GM23248 (cell line): ENCODE results near the gene CACNA1B. TPM values are rescaled to one million over a fixed set of nuclear protein-coding genes. Genes with fewer than 3 reads are reported as not detected.

Source experiments
- DNase-seq: peaks from one replicate; pipeline ENCODE4 v3.0.0-alpha.2; 2015
- H2AFZ ChIP-seq: fragments of 200-600 bp; sonication (generic); 2 replicates; pipeline ENCODE4 v1.6.1; 2016; ENCODE audit warnings: antibody characterized with exemption
- H3F3A ChIP-seq: fragments of 200-600 bp; sonication (generic); 2 replicates; pipeline ENCODE4 v1.6.1; 2016; ENCODE audit warnings: mild to moderate bottlenecking, antibody characterized with exemption, mixed run types; ENCODE audit not compliant: insufficient read depth
- H3K27ac ChIP-seq: fragments of 200-600 bp; sonication (generic); 2 replicates; pipeline ENCODE4 v1.5.1; 2016; ENCODE audit warnings: mild to moderate bottlenecking
- H3K27me3 ChIP-seq: fragments of 200-600 bp; sonication (generic); replicated peaks from 2 replicates; pipeline ENCODE4 v1.6.1; 2016; ENCODE audit warnings: mild to moderate bottlenecking; ENCODE audit not compliant: insufficient read depth
- H3K36me3 ChIP-seq: fragments of 200-600 bp; sonication (generic); 2 replicates; pipeline ENCODE4 v1.6.1; 2016; ENCODE audit warnings: low read depth, mild to moderate bottlenecking
- H3K4me1 ChIP-seq: fragments of 200-600 bp; sonication (generic); 2 replicates; pipeline ENCODE4 v1.6.1; 2016; ENCODE audit warnings: mild to moderate bottlenecking; ENCODE audit not compliant: insufficient read depth
- H3K4me2 ChIP-seq: fragments of 200-600 bp; sonication (generic); one replicate; pipeline ENCODE4 v1.6.1; 2016; ENCODE audit warnings: mild to moderate bottlenecking; ENCODE audit not compliant: unreplicated experiment
- H3K4me3 ChIP-seq: fragments of 200-600 bp; sonication (generic); 2 replicates; pipeline ENCODE4 v1.5.1; 2016; ENCODE audit warnings: mild to moderate bottlenecking
- H3K79me2 ChIP-seq: fragments of 200-600 bp; sonication (generic); 2 replicates; pipeline ENCODE4 v1.6.1; 2016; ENCODE audit warnings: mild to moderate bottlenecking; ENCODE audit not compliant: insufficient read depth
- H3K9ac ChIP-seq: fragments of 200-600 bp; sonication (generic); 2 replicates; pipeline ENCODE4 v1.6.1; 2016; ENCODE audit warnings: mild to moderate bottlenecking
- H3K9me2 ChIP-seq: fragments of 200-600 bp; sonication (generic); 2 replicates; pipeline ENCODE4 v1.6.1; 2016; ENCODE audit warnings: mixed run types, mild to moderate bottlenecking, moderate library complexity; ENCODE audit not compliant: insufficient read depth
- H3K9me3 ChIP-seq: fragments of 200-600 bp; sonication (generic); one replicate; pipeline ENCODE4 v1.6.1; 2017; ENCODE audit warnings: low read depth
- H4K20me1 ChIP-seq: fragments of 200-600 bp; sonication (generic); 2 replicates; pipeline ENCODE4 v1.6.0; 2016; ENCODE audit not compliant: insufficient read depth
- EZH2 ChIP-seq: fragments of 200-600 bp; sonication (generic); IDR thresholded peaks from 2 replicates; pipeline ENCODE4 v1.6.1; 2018; ENCODE audit warnings: antibody characterized with exemption, mild to moderate bottlenecking; ENCODE audit not compliant: insufficient read depth, poor library complexity, severe bottlenecking
- EZH2phosphoT487 ChIP-seq: fragments of 200-600 bp; sonication (generic); IDR thresholded peaks from 2 replicates; pipeline ENCODE4 v1.6.1; 2018; ENCODE audit warnings: antibody characterized with exemption, moderate library complexity, mild to moderate bottlenecking, low read depth; ENCODE audit not compliant: insufficient read depth
- WGBS, 2 experiments: methylation state at CpG; one replicate each; pipeline ENCODE4 v1.1.6; 2015 to 2017; ENCODE audit warnings: low lambda C conversion rate in 2 of 2, low coverage in 1 of 2; ENCODE audit errors: missing lambda C conversion rate in 2 of 2; 5-methylcytosine and 5-hydroxymethylcytosine counted together
- in situ Hi-C: fragments of 300-500 bp; cut with MboI; formaldehyde crosslinking; loops from 2 replicates; pipeline ENCODE4 v1.15.0; 2020
- polyA plus RNA-seq: library from polyadenylated mRNA; unstranded; fragments of >200 nt; fragmentation: Nextera tagmentation; extraction: Ambion mirVana; gene quantifications from 2 replicates; pipeline ENCODE4 v1.2.1, GENCODE V29; 2016
- total RNA-seq: library from RNA; depleted of rRNA; stranded (reverse); fragments of >200 nt; shearing (Covaris generic); gene quantifications from 2 replicates; pipeline ENCODE4 v1.2.3, GENCODE V29; 2014

The CACNA1B gene
- total and polyA plus RNA-seq, 2 experiments from 2014 or later, result not detected

DNA sequence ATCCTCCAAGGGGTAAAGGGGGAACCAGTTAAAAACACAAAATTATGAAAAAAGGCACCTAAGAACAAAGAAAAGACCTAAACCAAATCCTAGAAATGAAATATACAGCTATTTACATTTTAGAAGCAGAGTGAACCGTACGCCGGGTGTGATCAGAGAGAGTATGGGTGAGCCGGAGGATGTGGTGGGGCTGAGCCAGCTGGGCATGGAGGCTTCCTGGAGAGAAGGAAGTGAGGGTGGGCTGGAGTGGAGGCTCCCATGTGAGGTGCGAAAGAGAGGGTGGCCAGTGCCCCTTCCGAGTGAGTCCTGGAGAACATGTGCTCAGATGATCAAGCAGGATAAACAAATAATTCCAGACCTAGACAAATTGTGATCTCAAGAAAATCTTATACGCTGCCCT is 111.6 kb downstream of the CACNA1B start:
- Histone ChIP-seq H4K20me1 (no peaks in the 10 kb centered on the region), H3K4me2 (no peak overlapping the region), H3K27me3 (no peaks in the 10 kb centered on the region), H3F3A (no peaks in the 10 kb centered on the region), H2AFZ (no peak overlapping the region), H3K27ac (no peak overlapping the region), H3K36me3 (no peaks in the 10 kb centered on the region), H3K9ac (no peak overlapping the region), H3K9me3 (no peaks in the 10 kb centered on the region), H3K4me3 (no peak overlapping the region), H3K4me1 (no peaks in the 10 kb centered on the region), H3K79me2 (no peaks in the 10 kb centered on the region), H3K9me2 (no peaks in the 10 kb centered on the region)
- no peak for TF ChIP-seq EZH2phosphoT487
- TF ChIP-seq EZH2, result no peak
- in situ Hi-C loops, result no loop called here
- no peak for DNase-seq
- 55 to 60% methylated on average over 7 of the region's 7 CpGs for WGBS, 2 experiments

DNA sequence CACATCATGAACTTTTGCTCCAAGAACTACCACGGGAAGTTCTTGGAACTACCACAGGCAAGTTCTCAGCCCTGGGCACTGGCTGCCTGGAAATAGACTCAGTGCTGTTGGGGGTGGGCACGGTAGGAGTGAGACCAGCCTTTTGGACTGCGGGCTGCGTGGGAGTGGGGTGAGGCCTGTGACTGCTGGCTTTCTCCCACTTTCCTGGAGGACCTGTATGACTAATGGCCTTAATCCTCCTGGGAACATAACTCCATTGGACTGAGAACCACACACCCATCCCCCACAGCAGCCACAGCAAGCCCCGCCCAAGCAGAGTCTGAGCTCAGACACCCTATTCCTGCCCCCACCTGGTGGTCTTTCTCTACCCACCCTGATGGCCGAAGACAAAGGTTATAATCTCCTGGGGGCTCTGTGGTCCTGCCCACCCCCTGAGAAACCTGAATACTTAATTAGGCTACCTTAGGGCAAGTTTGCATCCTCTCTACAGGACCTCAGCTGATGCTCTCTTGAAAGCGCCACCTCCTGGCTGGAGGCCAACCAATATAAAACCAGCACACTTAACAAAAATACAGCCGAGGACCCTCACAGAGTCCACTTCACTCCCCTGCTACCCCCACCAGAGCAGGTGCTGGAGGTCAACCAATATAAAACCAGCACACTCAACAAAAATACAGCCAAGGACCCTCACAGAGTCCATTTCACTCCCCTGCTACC is 112.6 kb downstream of the CACNA1B start:
- TF ChIP-seq EZH2, result no peak
- no peak for TF ChIP-seq EZH2phosphoT487
- no peaks in the 10 kb centered on the region for H3K9me3 ChIP-seq
- H3K4me2 ChIP-seq, result no peak overlapping the region
- in situ Hi-C loops, result no loop called here
- no peaks in the 10 kb centered on the region for H4K20me1 ChIP-seq
- H3K9ac ChIP-seq, result no peak overlapping the region
- no peaks in the 10 kb centered on the region for H3K36me3 ChIP-seq
- H3K4me1 ChIP-seq, result no peaks in the 10 kb centered on the region
- H3K27ac ChIP-seq, result no peak overlapping the region
- H3K9me2 ChIP-seq, result no peaks in the 10 kb centered on the region
- no peaks in the 10 kb centered on the region for H3K79me2 ChIP-seq
- H3K4me3 ChIP-seq, result no peak overlapping the region
- H3K27me3 ChIP-seq, result no peaks in the 10 kb centered on the region
- 52 to 58% methylated on average over 8 of the region's 8 CpGs for WGBS, 2 experiments
- no peak for DNase-seq
- no peaks in the 10 kb centered on the region for H3F3A ChIP-seq
- H2AFZ ChIP-seq, result no peak overlapping the region

DNA sequence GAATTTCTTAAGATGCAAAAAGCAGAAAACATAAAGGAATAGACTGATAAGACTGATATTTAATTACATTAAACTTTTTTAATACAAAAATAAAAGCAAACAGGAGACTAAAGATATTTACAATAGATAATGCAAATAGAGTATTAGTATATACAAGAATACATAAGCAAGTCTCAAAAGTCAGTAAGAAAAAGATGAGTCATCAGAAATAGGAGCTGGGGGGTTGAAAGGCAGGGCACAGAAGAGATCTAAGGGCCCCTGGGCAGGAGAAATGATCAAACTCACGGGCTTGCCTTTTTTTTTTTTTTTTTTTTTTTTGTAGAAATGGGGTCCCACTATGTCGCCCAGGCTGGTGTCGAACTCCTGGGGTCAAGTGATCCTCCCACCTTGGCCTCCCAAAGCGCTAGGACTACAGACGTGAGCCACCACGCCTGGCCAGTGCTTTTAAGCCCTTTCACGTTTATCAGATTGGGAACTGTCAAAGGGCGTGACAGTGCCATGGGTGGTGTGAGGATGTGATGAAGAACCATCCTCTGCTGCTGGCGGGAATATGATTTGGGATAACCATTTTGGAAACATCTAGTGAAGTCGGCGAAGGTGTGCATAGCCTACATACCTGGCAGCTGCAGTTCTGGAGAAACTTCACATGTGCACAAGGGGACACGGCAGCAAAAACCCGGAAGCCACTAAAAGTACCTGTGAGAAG is 126.1 kb downstream of the CACNA1B start:
- in situ Hi-C loops, result no loop called here
- no peak overlapping the region for H3K4me2 ChIP-seq

DNA sequence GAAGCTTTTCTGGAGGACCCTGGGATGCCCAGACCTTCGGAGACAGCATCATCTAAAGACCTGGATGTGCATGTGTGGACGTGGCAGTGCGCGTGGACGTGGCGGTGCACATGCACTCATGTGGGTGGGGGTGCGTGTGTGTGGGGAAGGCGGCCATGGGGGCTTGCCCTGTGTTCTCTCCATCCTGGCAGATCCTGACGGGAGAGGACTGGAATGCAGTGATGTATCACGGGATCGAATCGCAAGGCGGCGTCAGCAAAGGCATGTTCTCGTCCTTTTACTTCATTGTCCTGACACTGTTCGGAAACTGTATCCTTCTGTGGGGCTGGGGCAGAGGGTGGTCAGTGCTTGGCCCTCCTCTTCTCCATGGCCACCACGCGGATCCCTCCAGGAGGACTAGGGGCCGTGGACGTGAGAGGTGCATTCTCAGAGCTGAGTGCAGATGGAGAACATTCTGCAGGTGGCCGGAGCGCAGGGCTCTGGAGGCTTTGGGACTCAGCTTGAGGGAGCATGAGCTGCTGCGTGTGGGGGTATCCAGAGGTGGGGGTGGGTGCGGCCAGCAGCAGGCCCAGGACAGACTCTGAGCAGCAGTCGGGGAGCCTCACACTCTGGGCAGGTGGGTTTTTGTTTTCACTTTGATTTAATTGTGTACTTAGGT is 129.1 kb downstream of the CACNA1B start:
- Histone ChIP-seq H3K4me1 (no peaks in the 10 kb centered on the region), H3K4me3 (no peak overlapping the region), H3F3A (no peaks in the 10 kb centered on the region), H3K36me3 (no peaks in the 10 kb centered on the region), H3K27ac (no peak overlapping the region), H3K9me2 (no peaks in the 10 kb centered on the region), H3K9me3 (no peaks in the 10 kb centered on the region), H3K27me3 (no peaks in the 10 kb centered on the region), H3K4me2 (no peak overlapping the region), H3K9ac (no peak overlapping the region), H4K20me1 (no peaks in the 10 kb centered on the region), H2AFZ (no peak overlapping the region), H3K79me2 (no peaks in the 10 kb centered on the region)
- no peak for DNase-seq
- TF ChIP-seq EZH2, result no peak
- TF ChIP-seq EZH2phosphoT487, result no peak
- in situ Hi-C loops, result no loop called here
- 61% methylated on average over 24 to 25 of the region's 25 CpGs for WGBS, 2 experiments

More for the DNA sequence above, 126.1 kb downstream of the CACNA1B start:
- no peak overlapping the region for H3K9ac ChIP-seq
- H3K27me3 ChIP-seq, result no peaks in the 10 kb centered on the region
- TF ChIP-seq EZH2, result no peak
- no peak for TF ChIP-seq EZH2phosphoT487
- H3K4me1 ChIP-seq, result no peaks in the 10 kb centered on the region
- no peaks in the 10 kb centered on the region for H3F3A ChIP-seq
- no peaks in the 10 kb centered on the region for H3K9me3 ChIP-seq
- H4K20me1 ChIP-seq, result no peaks in the 10 kb centered on the region
- 44 to 45% methylated on average over 13 of the region's 13 CpGs for WGBS, 2 experiments
- no peak for DNase-seq
- no peaks in the 10 kb centered on the region for H3K79me2 ChIP-seq
- H2AFZ ChIP-seq, result no peak overlapping the region
- H3K4me3 ChIP-seq, result no peak overlapping the region
- H3K27ac ChIP-seq, result no peak overlapping the region
- no peaks in the 10 kb centered on the region for H3K36me3 ChIP-seq
- H3K9me2 ChIP-seq, result no peaks in the 10 kb centered on the region
